Measurements from ENCODE around the gene BRIP1.

- TF ChIP-seq, protein P1, sequence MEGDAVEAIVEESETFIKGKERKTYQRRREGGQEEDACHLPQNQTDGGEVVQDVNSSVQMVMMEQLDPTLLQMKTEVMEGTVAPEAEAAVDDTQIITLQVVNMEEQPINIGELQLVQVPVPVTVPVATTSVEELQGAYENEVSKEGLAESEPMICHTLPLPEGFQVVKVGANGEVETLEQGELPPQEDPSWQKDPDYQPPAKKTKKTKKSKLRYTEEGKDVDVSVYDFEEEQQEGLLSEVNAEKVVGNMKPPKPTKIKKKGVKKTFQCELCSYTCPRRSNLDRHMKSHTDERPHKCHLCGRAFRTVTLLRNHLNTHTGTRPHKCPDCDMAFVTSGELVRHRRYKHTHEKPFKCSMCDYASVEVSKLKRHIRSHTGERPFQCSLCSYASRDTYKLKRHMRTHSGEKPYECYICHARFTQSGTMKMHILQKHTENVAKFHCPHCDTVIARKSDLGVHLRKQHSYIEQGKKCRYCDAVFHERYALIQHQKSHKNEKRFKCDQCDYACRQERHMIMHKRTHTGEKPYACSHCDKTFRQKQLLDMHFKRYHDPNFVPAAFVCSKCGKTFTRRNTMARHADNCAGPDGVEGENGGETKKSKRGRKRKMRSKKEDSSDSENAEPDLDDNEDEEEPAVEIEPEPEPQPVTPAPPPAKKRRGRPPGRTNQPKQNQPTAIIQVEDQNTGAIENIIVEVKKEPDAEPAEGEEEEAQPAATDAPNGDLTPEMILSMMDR (IDR thresholded peaks at IDR 0.05): no peak
- TF ChIP-seq EP300 (IDR thresholded peaks at IDR 0.05): no peak
Measured at GRCh38 chr17:61709567-61709966, 153.8 kb downstream of the BRIP1 start.

Measured in stomach (tissue), 4 donors.